ENCODE results near the gene FMN2.

FMN2 gene

GRCh38 chr1:240391660-240392260, 300.1 kb downstream of the FMN2 start:
- no peaks in the 10 kb centered on the region for H3K9me3 ChIP-seq (ENCODE audit: insufficient read depth, low read length)
- no peaks in the 10 kb centered on the region for H3F3A ChIP-seq (ENCODE audit: insufficient read depth)
- no peaks in the 10 kb centered on the region for H3K79me2 ChIP-seq (ENCODE audit: insufficient read depth, low read length)
- H3K27me3 ChIP-seq (ENCODE audit: low read length), result no peaks in the 10 kb centered on the region
- no peak overlapping the region for H3K9ac ChIP-seq (ENCODE audit: low read length)
- TF ChIP-seq EZH2phosphoT487 (conservative IDR thresholded peaks at IDR 0.05; ENCODE audit: low read length), result no peak
- TF ChIP-seq CTCF (IDR thresholded peaks at IDR 0.05; ENCODE audit: insufficient read depth, low read length, poor library complexity, severe bottlenecking), result no peak
- H2AFZ ChIP-seq (ENCODE audit: low read depth, low read length, severe bottlenecking), result no peak overlapping the region
- H3K9me2 ChIP-seq (replicated peaks; ENCODE audit: insufficient read depth, low read length), result no peaks in the 10 kb centered on the region
- no peaks in the 10 kb centered on the region for H4K20me1 ChIP-seq (ENCODE audit: low read depth, low read length)
- no peak overlapping the region for H3K4me2 ChIP-seq (ENCODE audit: low read depth, low read length, poor library complexity, severe bottlenecking)
- H3K4me3 ChIP-seq (ENCODE audit: insufficient read depth, low read length, poor library complexity, severe bottlenecking), result no peak overlapping the region
- H3K27ac ChIP-seq (ENCODE audit: low read depth, low read length), result no peak overlapping the region
- H3K36me3 ChIP-seq (ENCODE audit: low read length), result no peaks in the 10 kb centered on the region

DNA sequence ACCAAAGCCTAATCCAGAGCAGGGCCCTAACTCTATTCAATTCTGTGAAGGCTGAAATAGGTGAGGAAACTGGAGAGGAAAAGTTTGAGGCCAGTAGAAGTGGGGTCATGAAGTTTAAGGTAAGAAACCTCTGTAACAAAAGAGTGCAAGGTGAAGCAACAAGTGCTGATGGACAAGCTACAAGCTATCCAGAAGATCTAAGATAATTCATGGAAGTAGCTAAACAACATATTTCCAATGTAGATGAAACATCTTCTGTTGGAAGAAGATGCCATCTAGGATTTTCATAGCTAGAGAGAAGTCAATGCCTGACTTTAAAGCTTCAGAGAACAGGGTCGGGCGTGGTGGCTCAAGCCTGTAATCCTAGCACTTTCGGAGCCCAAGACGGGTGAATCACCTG, 302.7 kb downstream of the FMN2 start:
- H3K36me3 ChIP-seq (ENCODE audit: low read length), result no peaks in the 10 kb centered on the region
- H3K9me2 ChIP-seq (replicated peaks; ENCODE audit: insufficient read depth, low read length), result no peaks in the 10 kb centered on the region
- no peaks in the 10 kb centered on the region for H3K27me3 ChIP-seq (ENCODE audit: low read length)
- no peaks in the 10 kb centered on the region for H3K79me2 ChIP-seq (ENCODE audit: insufficient read depth, low read length)
- no peak overlapping the region for H3K4me2 ChIP-seq (ENCODE audit: low read depth, low read length, poor library complexity, severe bottlenecking)
- H3K9ac ChIP-seq (ENCODE audit: low read length), result no peak overlapping the region
- no peaks in the 10 kb centered on the region for H3F3A ChIP-seq (ENCODE audit: insufficient read depth)
- no peak overlapping the region for H3K27ac ChIP-seq (ENCODE audit: low read depth, low read length)
- no peak for TF ChIP-seq EZH2phosphoT487 (conservative IDR thresholded peaks at IDR 0.05; ENCODE audit: low read length)
- no peak for TF ChIP-seq CTCF (IDR thresholded peaks at IDR 0.05; ENCODE audit: insufficient read depth, low read length, poor library complexity, severe bottlenecking)
- H3K4me3 ChIP-seq (ENCODE audit: insufficient read depth, low read length, poor library complexity, severe bottlenecking), result no peak overlapping the region
- H4K20me1 ChIP-seq (ENCODE audit: low read depth, low read length), result no peaks in the 10 kb centered on the region
- H2AFZ ChIP-seq (ENCODE audit: low read depth, low read length, severe bottlenecking), result no peak overlapping the region
- H3K9me3 ChIP-seq (ENCODE audit: insufficient read depth, low read length), result no peaks in the 10 kb centered on the region

DNA sequence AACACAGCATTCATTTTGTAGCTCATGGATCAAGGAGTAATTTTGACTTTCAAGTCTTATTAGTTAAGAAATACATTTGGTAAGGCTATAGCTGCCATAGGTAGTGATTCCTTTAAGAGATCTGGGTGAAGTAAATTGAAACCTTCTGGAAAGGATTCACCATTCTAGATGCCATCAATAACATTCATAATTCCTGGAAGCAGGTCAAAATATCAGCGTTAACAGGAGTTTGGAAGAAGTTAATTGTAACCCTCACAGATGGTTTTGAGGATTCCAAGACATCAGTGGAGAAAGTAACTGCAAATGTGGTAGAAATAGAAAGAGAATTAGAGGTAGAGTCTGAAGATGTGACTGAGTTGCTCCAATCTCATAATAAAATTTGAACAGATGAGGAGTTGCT, 303.7 kb downstream of the FMN2 start:
- H3K4me2 ChIP-seq (ENCODE audit: low read depth, low read length, poor library complexity, severe bottlenecking), result no peak overlapping the region
- TF ChIP-seq EZH2phosphoT487 (conservative IDR thresholded peaks at IDR 0.05; ENCODE audit: low read length) (no peak), CTCF (IDR thresholded peaks at IDR 0.05; ENCODE audit: insufficient read depth, low read length, poor library complexity, severe bottlenecking) (no peak)
- H3K9me2 ChIP-seq (replicated peaks; ENCODE audit: insufficient read depth, low read length), result no peaks in the 10 kb centered on the region
- no peaks in the 10 kb centered on the region for H3K79me2 ChIP-seq (ENCODE audit: insufficient read depth, low read length)
- H3K9ac ChIP-seq (ENCODE audit: low read length), result no peak overlapping the region
- no peaks in the 10 kb centered on the region for H4K20me1 ChIP-seq (ENCODE audit: low read depth, low read length)
- H3F3A ChIP-seq (ENCODE audit: insufficient read depth), result no peaks in the 10 kb centered on the region
- H2AFZ ChIP-seq (ENCODE audit: low read depth, low read length, severe bottlenecking), result no peak overlapping the region
- H3K27me3 ChIP-seq (ENCODE audit: low read length), result no peaks in the 10 kb centered on the region
- H3K36me3 ChIP-seq (ENCODE audit: low read length), result no peaks in the 10 kb centered on the region
- no peak overlapping the region for H3K4me3 ChIP-seq (ENCODE audit: insufficient read depth, low read length, poor library complexity, severe bottlenecking)
- no peaks in the 10 kb centered on the region for H3K9me3 ChIP-seq (ENCODE audit: insufficient read depth, low read length)
- no peak overlapping the region for H3K27ac ChIP-seq (ENCODE audit: low read depth, low read length)

Data from SU-DHL-6 (cell line).